Nephron progenitor cell (in vitro differentiated cells): ENCODE results near the gene AOC3.
"Not testable (repeated sequence)": the region's sequence is repeated elsewhere in the genome, so short reads cannot be mapped to it uniquely, and the experiment has no call there.

Source experiments
- DNase-seq: peaks from one replicate; pipeline ENCODE4 v3.0.0; 2021
- H3K27ac Mint-ChIP-seq: 2 replicates; pipeline ENCODE4 v1.8.0; 2021; ENCODE audit warnings: mild to moderate bottlenecking, moderate library complexity, mixed read lengths
- H3K27me3 Mint-ChIP-seq: 2 replicates; pipeline ENCODE4 v1.8.0; 2021; ENCODE audit warnings: mild to moderate bottlenecking, low read depth, mixed read lengths; ENCODE audit not compliant: poor library complexity
- H3K36me3 Mint-ChIP-seq: 2 replicates; pipeline ENCODE4 v1.8.0; 2021; ENCODE audit warnings: low read depth, mixed read lengths
- H3K4me1 Mint-ChIP-seq: 2 replicates; pipeline ENCODE4 v1.8.0; 2021; ENCODE audit warnings: mixed read lengths
- H3K4me3 Mint-ChIP-seq: 2 replicates; pipeline ENCODE4 v1.8.0; 2021; ENCODE audit warnings: mild to moderate bottlenecking, moderate library complexity, mixed read lengths
- H3K9me3 Mint-ChIP-seq: 2 replicates; pipeline ENCODE4 v1.8.0; 2021; ENCODE audit warnings: mild to moderate bottlenecking, moderate library complexity, mixed read lengths
- CTCF ChIP-seq: fragments of 200-600 bp; sonication (generic); IDR thresholded peaks from 2 replicates; pipeline ENCODE4 v1.5.0; 2021; ENCODE audit warnings: antibody characterized with exemption

Gene AOC3

GRCh38 chr17:42871647-42872046, 20.6 kb downstream of the AOC3 start:
- H3K9me3 Mint-ChIP-seq = peaks cover 31% of the 10 kb centered on the region
- peaks cover 7% of the 10 kb centered on the region for H3K4me1 Mint-ChIP-seq
- no peak overlapping the region for H3K27ac Mint-ChIP-seq
- TF ChIP-seq CTCF = no peak
- peaks cover 15% of the 10 kb centered on the region for H3K36me3 Mint-ChIP-seq
- H3K4me3 Mint-ChIP-seq = no peak overlapping the region
- DNase-seq = no peak
- peaks cover 31% of the 10 kb centered on the region for H3K27me3 Mint-ChIP-seq

- Mint-ChIP-seq H3K9me3 (peaks cover 31% of the 10 kb centered on the region), H3K27me3 (peaks cover 35% of the 10 kb centered on the region), H3K27ac (no peak overlapping the region), H3K4me1 (no peaks in the 10 kb centered on the region), H3K4me3 (no peak overlapping the region), H3K36me3 (peaks cover 15% of the 10 kb centered on the region)
- no peak for TF ChIP-seq CTCF
- no peak for DNase-seq
Measured at GRCh38 chr17:42872251-42872965, 21.4 kb downstream of the AOC3 start.

GRCh38 chr17:42873315-42873714, 22.3 kb downstream of the AOC3 start:
- no peak overlapping the region for H3K27ac Mint-ChIP-seq
- peaks cover 5% of the 10 kb centered on the region for H3K4me1 Mint-ChIP-seq
- no peak overlapping the region for H3K4me3 Mint-ChIP-seq
- H3K27me3 Mint-ChIP-seq = peaks cover 44% of the 10 kb centered on the region
- TF ChIP-seq CTCF = no peak
- no peak for DNase-seq
- peaks cover 31% of the 10 kb centered on the region for H3K9me3 Mint-ChIP-seq
- peaks cover 15% of the 10 kb centered on the region for H3K36me3 Mint-ChIP-seq

GRCh38 chr17:42873932-42874695, 23.1 kb downstream of the AOC3 start:
- H3K27ac Mint-ChIP-seq, H3K4me3 Mint-ChIP-seq, DNase-seq: not testable (repeated sequence)
- Mint-ChIP-seq H3K9me3 (peaks cover 31% of the 10 kb centered on the region), H3K27me3 (peaks cover 52% of the 10 kb centered on the region), H3K4me1 (peaks cover 11% of the 10 kb centered on the region), H3K36me3 (peaks cover 15% of the 10 kb centered on the region)

- no peak for TF ChIP-seq CTCF
- peaks cover 4% of the 10 kb centered on the region for H3K9me3 Mint-ChIP-seq
- H3K4me3 Mint-ChIP-seq = no peak overlapping the region
- no peaks in the 10 kb centered on the region for H3K36me3 Mint-ChIP-seq
- peaks cover 76% of the 10 kb centered on the region for H3K27me3 Mint-ChIP-seq
- no peak overlapping the region for H3K27ac Mint-ChIP-seq
- no peak for DNase-seq
- H3K4me1 Mint-ChIP-seq = peaks cover 16% of the 10 kb centered on the region
Measured at GRCh38 chr17:42877037-42877436, 26.0 kb downstream of the AOC3 start.

GRCh38 chr17:42878123-42878880, 27.3 kb downstream of the AOC3 start:
- Mint-ChIP-seq H3K4me3 (no peak overlapping the region), H3K9me3 (no peaks in the 10 kb centered on the region), H3K4me1 (peaks cover 16% of the 10 kb centered on the region), H3K27ac (no peak overlapping the region), H3K36me3 (no peaks in the 10 kb centered on the region), H3K27me3 (peaks cover 68% of the 10 kb centered on the region)
- no peak for TF ChIP-seq CTCF
- DNase-seq = peak; percentile 55
